ENCODE results near the gene IL25. TPM values are rescaled to one million over a fixed set of nuclear protein-coding genes. Genes with fewer than 3 reads are reported as not detected.

Gene IL25
- polyA plus RNA-seq, 6 donors from 2014 or later, result not detected

DNA sequence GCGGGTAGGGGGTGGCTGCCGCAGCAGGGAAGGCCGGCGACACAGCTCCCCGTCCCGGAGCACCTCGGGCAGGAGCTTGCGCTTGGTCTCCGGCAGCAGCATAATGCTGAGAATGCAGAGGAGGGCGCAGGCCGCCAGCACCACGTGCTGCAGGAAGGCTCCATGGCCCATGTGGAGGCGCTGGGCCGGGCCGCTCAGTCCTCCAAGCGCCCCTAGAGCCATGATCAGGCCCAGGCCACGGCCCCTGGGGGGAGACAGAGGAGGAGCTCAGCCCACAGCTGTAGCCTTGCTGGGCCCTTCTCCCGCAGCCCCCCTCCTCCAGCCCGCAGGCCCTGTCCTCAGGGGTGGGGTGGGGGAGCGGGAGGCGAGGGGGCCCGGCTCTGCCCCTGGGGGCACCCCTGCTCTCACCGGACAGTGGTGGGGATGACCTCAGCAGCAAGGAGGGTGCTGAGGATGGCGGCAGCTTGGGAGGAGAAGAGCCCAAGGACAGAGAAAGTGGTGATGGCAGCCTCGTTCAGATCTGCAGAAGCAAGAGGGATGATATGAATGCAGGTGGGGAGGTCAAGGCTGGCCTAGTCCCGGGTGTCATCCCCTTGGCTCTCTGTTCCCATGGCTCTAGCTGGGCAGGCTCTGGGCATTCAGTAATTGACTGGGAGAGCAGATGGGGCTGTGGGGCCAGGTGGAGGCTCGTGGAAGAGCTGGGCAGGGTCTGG is 25.8 kb upstream of the IL25 start:
- peaks cover 0 to 5% (median 0%) of the 10 kb centered on the region in 3 donors for H3K4me1 Mint-ChIP-seq
- H3K4me3 Mint-ChIP-seq, result no peak overlapping the region
- ATAC-seq (ENCODE audit: low read depth in 2 of 2), result no peak

DNA sequence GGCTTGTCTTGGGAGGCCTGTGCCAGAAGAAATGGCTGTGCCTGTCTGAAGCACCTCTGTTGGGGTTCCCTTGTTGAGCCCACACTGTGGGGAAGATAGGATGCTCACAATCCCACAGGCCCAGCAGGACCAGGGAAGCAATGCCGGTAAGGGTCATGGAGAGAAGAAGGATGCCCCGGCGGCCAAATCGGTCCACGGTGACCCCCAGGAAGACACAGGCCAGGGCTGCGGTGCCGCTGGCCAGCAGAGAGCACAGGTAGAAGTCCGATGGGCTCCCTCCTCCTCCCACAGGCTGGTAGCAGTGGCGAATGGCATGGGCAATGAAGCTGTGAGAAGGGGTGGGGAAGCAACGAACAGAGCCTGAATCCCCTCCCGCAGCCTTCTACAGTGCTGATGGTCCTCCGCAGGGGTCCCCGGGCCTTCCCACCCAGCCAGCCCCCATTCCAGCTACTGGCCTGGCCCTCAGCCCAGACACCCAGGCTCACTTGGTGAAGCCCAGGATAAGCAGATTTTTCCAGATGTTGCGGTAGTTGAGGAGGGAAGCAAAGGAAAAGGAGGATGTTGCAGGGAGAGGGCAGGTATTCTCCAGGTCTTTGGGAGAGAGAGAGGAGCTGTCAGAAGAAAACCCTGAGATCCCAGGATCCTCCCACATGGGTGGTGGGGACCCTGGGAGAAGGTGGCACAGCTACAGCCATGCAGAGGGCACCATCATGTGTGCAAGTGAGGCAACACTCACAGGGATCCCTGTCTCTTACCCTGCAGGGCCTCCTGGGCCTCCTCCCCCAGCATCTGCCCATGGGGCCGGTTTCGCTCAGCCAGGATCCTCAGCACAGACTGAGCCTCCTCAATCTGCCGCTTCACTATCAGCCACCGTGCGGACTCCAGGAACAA is 25.0 kb upstream of the IL25 start:
- Mint-ChIP-seq H3K36me3 (peaks cover 0 to 13% of the 10 kb centered on the region in 2 donors), H3K4me3 (no peak overlapping the region), H3K27ac (peak overlapping the region in 1 of 6 donors; percentile 26), H3K4me1 (peaks cover 0 to 5% (median 0%) of the 10 kb centered on the region in 3 donors), H3K27me3 (peaks cover 25 to 67% (median 66%) of the 10 kb centered on the region in 3 donors), H3K9me3 (peaks cover 0 to 4% (median 0%) of the 10 kb centered on the region in 7 donors)
- no peak for ATAC-seq (ENCODE audit: low read depth in 2 of 2)
- no peak for DNase-seq

More for the DNA sequence above, 25.8 kb upstream of the IL25 start:
- DNase-seq, result no peak
- peaks cover 0 to 13% of the 10 kb centered on the region in 2 donors for H3K36me3 Mint-ChIP-seq
- peaks cover 0 to 4% (median 0%) of the 10 kb centered on the region in 7 donors for H3K9me3 Mint-ChIP-seq
- H3K27me3 Mint-ChIP-seq, result peaks cover 25 to 75% (median 68%) of the 10 kb centered on the region in 3 donors
- H3K27ac Mint-ChIP-seq, result no peak overlapping the region

DNA sequence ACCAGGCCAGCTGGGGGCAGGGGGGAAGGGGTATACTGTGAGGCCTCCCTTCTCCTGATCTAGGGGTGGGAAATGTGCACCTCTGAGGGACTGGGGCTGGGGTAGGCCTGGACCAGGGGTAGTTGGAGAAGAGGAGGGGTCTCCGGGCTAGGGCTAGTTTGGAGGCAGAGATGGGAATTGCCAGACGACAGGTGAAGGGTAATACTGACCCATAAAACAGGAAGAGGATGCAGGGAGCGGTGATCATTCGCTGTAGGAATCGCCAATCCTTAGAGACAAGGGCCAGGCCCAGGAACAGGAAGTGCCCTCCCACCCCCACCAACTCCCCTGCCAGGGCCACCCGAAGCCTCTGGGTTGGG is 24.3 kb upstream of the IL25 start:
- Mint-ChIP-seq H3K9me3 (peaks cover 0 to 4% (median 0%) of the 10 kb centered on the region in 7 donors), H3K36me3 (peaks cover 0 to 17% of the 10 kb centered on the region in 2 donors), H3K27ac (no peak overlapping the region), H3K4me3 (no peak overlapping the region), H3K27me3 (peaks cover 26 to 67% (median 65%) of the 10 kb centered on the region in 3 donors), H3K4me1 (peaks cover 5 to 11% (median 6%) of the 10 kb centered on the region in 3 donors)
- no peak for ATAC-seq (ENCODE audit: low read depth in 2 of 2)
- no peak for DNase-seq

GRCh38 chr14:23349156-23349845 is 23.3 kb upstream of the IL25 start:
- Mint-ChIP-seq H3K4me3 (peak overlapping the region in 2 of 8 donors; percentile 36 to 71), H3K27me3 (peaks cover 36 to 75% (median 73%) of the 10 kb centered on the region in 3 donors), H3K9me3 (peaks cover 0 to 4% (median 0%) of the 10 kb centered on the region in 7 donors), H3K27ac (no peak overlapping the region), H3K36me3 (peaks cover 0 to 22% of the 10 kb centered on the region in 2 donors), H3K4me1 (peaks cover 10 to 12% (median 11%) of the 10 kb centered on the region in 3 donors)
- no peak for DNase-seq
- ATAC-seq (ENCODE audit: low read depth in 2 of 2), result no peak

DNA sequence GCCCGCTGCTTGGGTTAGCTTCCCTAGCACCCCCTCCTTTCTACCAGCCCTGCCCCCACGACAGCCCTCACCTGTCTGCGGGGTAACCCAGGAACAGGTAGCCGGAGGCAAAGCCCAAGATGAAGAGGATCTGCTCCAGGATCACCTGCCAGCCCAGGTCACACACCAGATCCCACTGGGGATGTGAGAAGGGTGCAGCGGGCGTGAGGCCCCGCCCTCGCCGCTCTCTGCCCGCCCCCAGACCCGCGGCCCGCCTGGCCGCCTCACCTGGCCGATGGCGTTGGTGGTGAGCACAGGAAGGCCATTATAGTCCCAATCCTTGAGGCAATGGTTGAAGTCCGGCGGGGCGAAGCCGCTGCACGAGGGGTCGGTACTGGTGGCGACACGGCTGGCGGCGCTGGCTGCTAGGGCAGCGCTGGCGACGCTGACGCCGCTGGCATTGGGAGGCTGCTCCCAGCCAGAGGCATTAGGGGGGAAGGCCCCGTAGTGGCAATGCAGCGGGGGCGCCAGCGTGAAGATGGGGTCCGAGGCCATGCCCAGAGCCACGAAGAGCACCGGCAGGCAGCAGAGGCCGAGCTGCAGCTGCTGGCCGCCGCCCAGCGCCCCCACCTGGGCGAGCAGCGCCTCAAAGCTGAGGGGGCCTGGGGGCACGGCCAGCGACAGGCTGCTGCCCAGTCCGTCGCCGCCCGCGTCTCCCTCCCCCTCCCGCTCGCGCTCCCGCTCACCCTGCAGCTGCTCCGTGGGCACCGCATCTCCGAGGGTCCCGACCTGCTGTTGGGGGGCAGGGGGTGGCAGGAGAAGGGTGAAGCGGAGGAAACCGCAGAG is 20.7 kb upstream of the IL25 start:
- ATAC-seq (ENCODE audit: low read depth in 2 of 2), result no peak
- H3K27me3 Mint-ChIP-seq, result peaks cover 57 to 86% (median 85%) of the 10 kb centered on the region in 3 donors
- H3K27ac Mint-ChIP-seq, result no peak overlapping the region
- peaks cover 0 to 22% of the 10 kb centered on the region in 2 donors for H3K36me3 Mint-ChIP-seq
- peak overlapping the region; percentile 7 to 88 (median 78) for H3K4me3 Mint-ChIP-seq
- DNase-seq, result no peak
- peaks cover 10 to 12% (median 11%) of the 10 kb centered on the region in 3 donors for H3K4me1 Mint-ChIP-seq
- H3K9me3 Mint-ChIP-seq, result peaks cover 0 to 4% (median 0%) of the 10 kb centered on the region in 7 donors

- peak; percentile 36 for DNase-seq
- peaks cover 57 to 82% (median 78%) of the 10 kb centered on the region in 3 donors for H3K27me3 Mint-ChIP-seq
- H3K4me3 Mint-ChIP-seq, result peak within 1 kb of the TSS; percentile 39 to 88 (median 82)
- peak; percentile 81 to 82 for ATAC-seq (ENCODE audit: low read depth in 2 of 2)
- H3K27ac Mint-ChIP-seq, result peak within 1 kb of the TSS in 1 of 6 donors; percentile 69
- peaks cover 10 to 12% (median 11%) of the 10 kb centered on the region in 3 donors for H3K4me1 Mint-ChIP-seq
- peaks cover 0 to 22% of the 10 kb centered on the region in 2 donors for H3K36me3 Mint-ChIP-seq
- peaks cover 0 to 4% (median 0%) of the 10 kb centered on the region in 7 donors for H3K9me3 Mint-ChIP-seq
Observed at GRCh38 chr14:23352506-23353432, 19.8 kb upstream of the IL25 start, which contains the start of gene SLC22A17. TSS of gene SLC22A17 (minus strand) at chr14:23352887.

DNA sequence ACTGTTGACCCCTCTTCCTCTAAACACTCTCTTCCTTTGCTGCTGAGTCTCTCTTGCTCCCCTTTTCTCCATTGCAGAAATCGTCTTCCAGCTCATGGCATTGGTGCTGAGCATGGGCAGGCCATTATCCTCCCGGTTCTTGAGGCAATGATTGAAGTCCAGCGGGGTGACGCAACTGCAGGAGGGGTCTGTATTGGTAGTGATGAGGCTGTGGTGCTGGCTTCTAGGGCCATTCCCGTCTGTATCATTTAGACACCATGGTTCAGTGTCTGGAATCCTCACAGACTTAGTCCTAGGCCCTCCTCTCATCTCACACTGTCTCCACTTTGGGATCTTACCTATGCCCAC is 19.2 kb upstream of the IL25 start:
- DNase-seq (no peak), ATAC-seq (ENCODE audit: low read depth in 2 of 2) (no peak)
- H3K27me3 Mint-ChIP-seq, result peaks cover 61 to 77% (median 71%) of the 10 kb centered on the region in 3 donors
- H3K27ac Mint-ChIP-seq, result peak overlapping the region in 1 of 6 donors; percentile 69
- peaks cover 10 to 12% (median 11%) of the 10 kb centered on the region in 3 donors for H3K4me1 Mint-ChIP-seq
- H3K36me3 Mint-ChIP-seq, result peaks cover 0 to 22% of the 10 kb centered on the region in 2 donors
- peaks cover 0 to 4% (median 0%) of the 10 kb centered on the region in 7 donors for H3K9me3 Mint-ChIP-seq
- H3K4me3 Mint-ChIP-seq, result peak overlapping the region; percentile 39 to 88 (median 82)

- Mint-ChIP-seq H3K27ac (no peak overlapping the region), H3K4me1 (peaks cover 10 to 12% (median 11%) of the 10 kb centered on the region in 3 donors), H3K9me3 (peaks cover 0 to 4% (median 0%) of the 10 kb centered on the region in 7 donors), H3K27me3 (peaks cover 56 to 74% (median 61%) of the 10 kb centered on the region in 3 donors), H3K4me3 (peak overlapping the region in 2 of 8 donors; percentile 4 to 9), H3K36me3 (peaks cover 0 to 22% of the 10 kb centered on the region in 2 donors)
- ATAC-seq (ENCODE audit: low read depth in 2 of 2) (no peak), DNase-seq (no peak)
Observed at GRCh38 chr14:23354990-23355389, 17.6 kb upstream of the IL25 start.

- H3K4me3 Mint-ChIP-seq, result no peak overlapping the region
- no peak for ATAC-seq (ENCODE audit: low read depth in 2 of 2)
- H3K27me3 Mint-ChIP-seq, result peaks cover 50 to 72% (median 56%) of the 10 kb centered on the region in 3 donors
- no peaks in the 10 kb centered on the region for H3K9me3 Mint-ChIP-seq
- H3K27ac Mint-ChIP-seq, result peak overlapping the region in 1 of 6 donors; percentile 2
- peaks cover 9 to 11% (median 10%) of the 10 kb centered on the region in 3 donors for H3K4me1 Mint-ChIP-seq
- DNase-seq, result no peak
- H3K36me3 Mint-ChIP-seq, result peaks cover 0 to 15% of the 10 kb centered on the region in 2 donors
Observed at GRCh38 chr14:23355871-23356435, 16.7 kb upstream of the IL25 start.

DNA sequence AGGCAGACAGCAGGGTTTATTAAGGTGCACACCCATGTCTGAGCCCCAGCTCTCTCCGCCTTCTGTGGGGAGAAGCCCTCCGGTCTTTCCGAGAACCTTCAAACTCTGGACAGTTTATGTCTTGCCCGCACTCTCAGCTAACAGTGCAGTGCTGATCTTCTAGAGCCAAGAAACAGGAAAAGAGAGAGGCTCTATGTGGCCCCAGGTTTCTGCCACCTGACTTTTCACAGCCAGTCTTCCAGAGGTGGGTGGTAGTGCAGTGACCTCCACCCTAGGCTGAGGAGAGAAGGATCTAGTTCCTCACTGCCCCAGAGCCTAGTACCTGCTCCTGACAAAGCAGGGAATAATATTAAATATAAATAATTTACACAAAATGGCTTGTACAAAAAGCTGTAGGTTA is 15.9 kb upstream of the IL25 start:
- Mint-ChIP-seq H3K4me1 (peaks cover 7 to 11% (median 10%) of the 10 kb centered on the region in 3 donors), H3K9me3 (no peaks in the 10 kb centered on the region), H3K27me3 (peaks cover 47 to 69% (median 53%) of the 10 kb centered on the region in 3 donors), H3K36me3 (peaks cover 0 to 10% of the 10 kb centered on the region in 2 donors), H3K27ac (no peak overlapping the region), H3K4me3 (no peak overlapping the region)
- ATAC-seq (ENCODE audit: low read depth in 2 of 2) (no peak), DNase-seq (no peak)

GRCh38 chr14:23357261-23357660 is 15.3 kb upstream of the IL25 start:
- no peak overlapping the region for H3K27ac Mint-ChIP-seq
- H3K4me1 Mint-ChIP-seq, result peaks cover 7 to 11% (median 10%) of the 10 kb centered on the region in 3 donors
- DNase-seq, result no peak
- peaks cover 51 to 75% (median 53%) of the 10 kb centered on the region in 3 donors for H3K27me3 Mint-ChIP-seq
- ATAC-seq (ENCODE audit: low read depth in 2 of 2), result no peak
- H3K9me3 Mint-ChIP-seq, result no peaks in the 10 kb centered on the region
- H3K36me3 Mint-ChIP-seq, result peaks cover 0 to 10% of the 10 kb centered on the region in 2 donors
- no peak overlapping the region for H3K4me3 Mint-ChIP-seq

All from naive B cell (primary cell).